ENCODE results near the gene ADH5.
"Not testable (repeated sequence)": the region's sequence is repeated elsewhere in the genome, so short reads cannot be mapped to it uniquely, and the experiment has no call there.

The ADH5 gene

DNA sequence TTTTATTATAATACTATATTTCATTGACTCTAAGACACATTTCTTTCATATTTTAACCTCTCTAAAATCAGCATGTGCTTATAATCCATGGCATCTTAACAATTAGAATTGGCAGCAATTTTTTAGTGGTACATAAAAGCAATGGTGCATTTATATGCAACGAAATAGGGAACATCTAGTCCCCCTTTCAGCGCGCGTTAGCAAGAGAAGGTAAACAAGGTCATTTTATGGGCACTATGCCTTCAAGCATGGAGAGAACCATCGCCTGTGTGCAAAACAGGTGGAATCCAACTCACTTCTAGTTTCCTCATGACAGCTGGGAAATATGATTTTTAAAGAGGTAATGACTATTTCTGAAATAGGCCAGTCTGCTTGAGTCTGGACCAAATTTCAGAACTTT, 6.4 kb downstream of the ADH5 start:
- no peak for DNase-seq

DNA sequence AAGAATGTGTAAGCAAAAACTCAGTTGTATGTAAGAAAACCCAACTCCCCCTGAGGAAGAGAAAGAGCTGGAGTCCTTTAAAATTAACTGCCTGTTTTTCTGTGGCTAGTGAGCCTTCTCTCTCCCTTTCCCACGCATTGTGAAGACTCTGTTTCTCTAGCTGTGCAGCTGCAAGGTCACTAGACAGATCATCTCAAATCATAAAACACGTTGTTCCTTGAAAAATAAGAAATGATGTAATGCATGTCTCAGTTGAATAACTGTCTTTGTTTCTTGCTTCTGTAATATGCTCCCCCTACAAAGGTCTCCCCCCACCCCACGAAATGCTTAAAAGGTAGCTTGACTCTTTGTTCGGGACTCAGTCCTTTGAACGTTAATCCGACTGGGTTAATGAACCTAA, 7.7 kb downstream of the ADH5 start:
- DNase-seq: not testable (repeated sequence)

DNA sequence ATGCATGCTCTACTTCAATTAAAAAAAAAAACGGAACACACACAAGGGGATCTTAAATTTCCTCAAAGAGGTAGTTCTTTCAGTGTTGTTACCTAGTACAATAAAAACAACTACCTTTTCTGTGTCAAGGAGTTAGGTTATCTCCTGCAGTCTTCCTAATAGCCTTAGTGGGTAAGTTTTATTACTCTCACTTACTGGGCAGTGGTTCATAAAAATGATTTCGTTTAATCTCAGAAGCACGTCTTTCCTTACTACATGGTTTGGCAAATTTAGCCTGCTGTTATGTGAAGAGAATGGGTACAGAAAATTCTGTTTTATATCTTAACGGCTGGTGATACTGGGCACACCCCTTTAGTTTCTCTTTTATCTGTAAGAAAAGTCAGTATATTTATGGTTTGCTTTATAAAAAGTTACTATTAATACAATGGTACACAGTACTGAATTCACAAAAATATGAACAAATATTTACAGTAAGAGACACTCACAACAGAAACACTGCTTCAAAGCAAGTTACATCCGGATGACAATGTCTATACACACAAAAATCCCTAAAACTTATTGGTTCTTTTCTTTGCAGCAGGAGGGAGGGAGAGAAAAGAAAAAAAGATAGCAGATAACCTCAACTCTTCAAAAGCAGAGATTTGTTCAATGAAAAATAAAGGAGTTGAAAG, 8.8 kb downstream of the ADH5 start:
- no peak for DNase-seq

DNA sequence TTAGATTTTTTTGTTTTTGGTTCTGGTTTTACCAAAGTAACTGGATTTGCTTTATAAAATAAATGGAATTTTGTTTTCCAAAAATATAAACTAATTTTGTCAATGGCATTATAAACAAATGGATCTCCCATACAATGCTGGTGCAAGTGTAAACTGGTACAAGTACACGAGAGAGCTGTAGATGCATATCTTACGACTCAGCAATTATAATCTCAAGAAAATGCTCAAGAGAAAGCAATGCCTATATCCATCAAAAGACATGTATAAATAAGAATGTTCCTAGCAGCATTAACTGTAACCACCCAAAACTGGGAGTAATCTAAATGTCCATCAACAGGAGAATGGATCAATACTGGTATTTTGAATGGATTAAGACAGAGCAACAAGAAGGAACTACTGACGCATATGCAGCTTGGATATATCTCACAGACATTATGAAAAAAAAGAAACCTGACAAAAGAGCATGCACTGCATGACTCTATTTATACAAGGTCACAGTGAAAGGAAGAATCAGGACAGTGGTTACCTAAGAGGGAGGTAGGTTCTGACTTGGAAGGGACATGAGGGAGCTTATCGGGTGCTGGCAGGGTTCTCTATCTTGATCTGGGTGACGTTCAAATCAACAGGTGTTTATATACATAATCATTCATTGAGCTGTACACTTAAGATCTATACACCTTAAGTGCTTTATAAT, 9.5 kb downstream of the ADH5 start:
- DNase-seq: no peak

DNA sequence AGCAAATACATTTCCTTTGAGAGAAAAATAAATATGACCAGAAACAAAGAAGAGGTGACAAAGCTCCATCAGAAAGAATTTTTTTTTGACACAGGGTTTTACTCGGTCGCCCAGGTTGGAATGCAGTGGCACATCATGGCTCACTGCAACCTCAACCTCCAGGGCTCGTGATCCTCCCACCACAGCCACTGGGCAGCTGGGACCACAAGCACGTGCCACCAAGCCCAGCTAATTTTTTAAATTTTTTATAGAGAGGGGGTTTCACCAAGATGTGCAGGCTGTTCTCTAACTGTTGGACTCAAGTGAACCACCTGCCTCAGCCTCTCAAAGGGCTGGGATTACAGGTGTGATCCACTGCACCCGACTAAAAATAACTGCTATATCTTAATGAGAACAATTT, 10.3 kb downstream of the ADH5 start:
- no peak for DNase-seq

DNA sequence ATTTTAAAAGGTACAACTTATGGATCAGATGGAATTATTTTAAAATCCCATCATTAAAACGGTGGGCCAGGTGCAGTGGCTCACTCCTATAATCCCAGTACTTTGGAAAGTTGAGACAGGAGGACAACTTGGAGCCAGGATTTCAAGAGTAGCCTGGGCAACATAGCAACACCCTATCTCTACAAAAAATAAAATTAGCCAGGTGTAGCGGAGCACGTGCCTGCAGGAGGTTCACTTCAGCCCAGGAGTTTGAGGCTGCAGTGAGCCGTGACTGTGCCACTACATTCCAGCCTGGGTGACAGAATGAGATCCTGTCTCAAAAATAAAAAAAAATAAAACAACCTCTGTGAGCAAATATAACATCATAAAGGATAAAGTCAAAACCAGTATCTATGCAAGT, 11.4 kb downstream of the ADH5 start:
- DNase-seq: no peak

- no peak for DNase-seq
These were observed 12.2 kb downstream of the ADH5 start for GRCh38 chr4:99076292-99076976.

DNA sequence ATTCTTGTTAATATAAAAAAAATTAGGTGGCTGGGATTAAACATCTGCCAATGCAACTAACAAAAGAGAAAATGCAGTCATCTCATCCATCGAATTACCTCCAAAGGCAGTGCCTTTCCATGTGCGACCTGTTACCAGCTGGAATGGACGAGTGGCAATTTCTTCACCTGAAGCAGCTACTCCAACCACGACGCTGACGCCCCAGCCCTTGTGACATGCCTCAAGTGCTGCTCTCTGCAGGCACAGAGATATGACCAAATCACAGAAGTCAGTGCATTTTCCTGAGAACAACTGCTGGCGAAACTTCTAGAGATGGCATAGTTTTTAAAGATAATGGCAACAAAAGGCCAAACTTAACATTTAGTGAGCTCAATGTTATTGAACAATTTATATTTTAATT, 13.8 kb downstream of the ADH5 start:
- no peak for DNase-seq

DNA sequence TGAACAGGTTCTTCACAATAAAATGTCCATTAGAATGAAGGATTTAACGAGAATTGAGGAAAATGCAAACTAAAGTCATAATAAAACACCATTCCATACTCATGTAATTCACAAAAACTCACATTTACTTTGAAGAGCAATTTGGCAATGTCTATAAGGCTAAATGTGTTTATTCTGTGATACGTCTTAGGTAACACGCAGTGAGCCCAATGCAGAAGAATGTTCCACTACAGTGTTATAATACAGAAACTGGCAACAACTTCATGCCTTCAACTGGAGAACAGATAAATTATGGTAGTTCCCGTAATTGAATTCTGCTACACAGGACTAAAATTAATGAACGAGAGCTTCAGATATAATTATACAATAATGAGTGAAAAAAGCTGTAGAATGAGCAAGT, 17.4 kb downstream of the ADH5 start:
- DNase-seq: no peak

DNA sequence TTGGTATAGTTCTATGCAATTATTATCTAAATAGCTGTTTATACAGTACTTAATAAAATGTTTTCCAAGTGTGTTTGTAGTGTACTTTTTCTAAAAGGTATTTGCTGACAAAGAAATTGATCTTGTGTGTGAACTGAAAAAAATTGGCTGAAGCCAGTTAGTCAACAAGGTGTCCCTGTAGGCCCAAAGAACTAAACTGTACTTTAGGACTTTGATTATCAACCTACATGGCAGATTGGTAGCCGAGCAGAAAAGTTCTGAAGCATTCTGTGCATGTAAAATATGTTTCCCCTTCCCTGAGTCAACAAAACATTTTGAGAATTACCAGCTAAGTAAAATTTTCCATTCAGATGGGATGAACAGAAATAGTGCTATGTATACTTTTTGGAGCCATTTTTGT, 21.0 kb downstream of the ADH5 start:
- no peak for DNase-seq

- DNase-seq: not testable (repeated sequence)
These were observed 23.1 kb downstream of the ADH5 start for GRCh38 chr4:99065521-99065920.

DNA sequence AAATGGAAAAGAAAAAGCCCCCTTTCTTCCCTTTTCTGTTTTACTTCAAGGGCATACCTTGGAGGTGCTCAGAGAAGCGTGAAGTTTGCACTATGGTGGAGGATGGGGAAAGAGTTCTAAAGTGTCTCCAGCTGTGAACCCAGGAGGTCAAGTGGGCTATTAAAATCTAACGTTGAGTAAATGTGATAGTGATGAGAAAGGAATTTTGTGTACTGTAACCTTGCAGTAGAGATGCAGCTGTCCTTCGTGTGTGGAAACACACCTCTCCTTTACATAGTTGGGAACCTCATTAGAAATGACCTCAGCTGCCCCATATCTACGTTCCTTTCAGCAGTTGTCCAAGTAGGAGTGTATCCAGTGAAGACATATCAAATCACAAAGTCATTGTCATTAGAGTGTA, 26.5 kb downstream of the ADH5 start:
- no peak for DNase-seq

- no peak for DNase-seq
These were observed 27.4 kb downstream of the ADH5 start for GRCh38 chr4:99061048-99061700.

- DNase-seq: no peak
These were observed 29.0 kb downstream of the ADH5 start for GRCh38 chr4:99059550-99059949.

DNA sequence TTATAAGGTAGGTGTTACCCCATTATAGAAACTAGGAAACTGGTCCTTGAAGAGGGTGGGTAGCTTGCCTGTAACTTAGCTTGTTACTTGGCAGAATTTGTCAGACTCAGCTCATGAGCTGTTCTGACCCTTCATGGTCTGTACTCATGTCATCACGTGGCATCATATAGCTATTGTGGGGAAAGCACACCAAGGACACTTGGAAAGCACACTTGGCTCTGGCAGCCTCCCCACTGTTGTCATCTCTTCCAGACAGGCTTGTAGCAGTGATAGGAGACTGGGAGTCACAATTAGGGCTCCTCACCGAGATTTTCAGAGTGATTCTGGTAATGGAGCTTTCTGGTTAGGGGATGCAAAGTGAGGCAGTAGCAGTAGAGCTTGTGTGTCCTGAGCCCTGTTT, 30.4 kb downstream of the ADH5 start:
- no peak for DNase-seq

DNA sequence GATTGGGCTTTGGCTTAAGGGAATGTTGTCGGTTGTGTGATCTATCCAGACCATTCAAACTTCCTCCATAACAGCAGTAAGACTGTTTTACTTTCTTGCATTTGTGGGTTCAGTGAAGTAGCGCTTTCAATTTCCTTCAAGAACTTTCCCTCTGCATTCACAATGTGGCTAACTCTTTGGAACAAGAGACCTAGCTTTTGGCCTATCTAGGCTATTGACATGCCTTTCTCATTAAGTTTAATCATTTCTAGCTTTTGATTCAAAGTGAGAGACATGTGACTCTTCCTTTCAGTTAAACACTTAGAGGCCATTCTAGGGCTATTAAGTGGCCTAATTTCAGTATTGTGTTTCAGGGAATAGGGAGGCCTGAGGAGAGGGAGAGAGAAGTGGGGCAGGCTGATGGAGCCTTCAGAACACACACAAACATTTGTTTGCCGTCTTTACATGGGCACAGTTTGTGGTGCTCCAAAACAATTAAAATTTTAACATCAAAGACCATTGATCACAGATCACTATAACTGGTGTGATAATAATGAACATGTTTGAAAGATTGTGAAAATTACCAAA, 34.1 kb downstream of the ADH5 start:
- no peak for DNase-seq

DNA sequence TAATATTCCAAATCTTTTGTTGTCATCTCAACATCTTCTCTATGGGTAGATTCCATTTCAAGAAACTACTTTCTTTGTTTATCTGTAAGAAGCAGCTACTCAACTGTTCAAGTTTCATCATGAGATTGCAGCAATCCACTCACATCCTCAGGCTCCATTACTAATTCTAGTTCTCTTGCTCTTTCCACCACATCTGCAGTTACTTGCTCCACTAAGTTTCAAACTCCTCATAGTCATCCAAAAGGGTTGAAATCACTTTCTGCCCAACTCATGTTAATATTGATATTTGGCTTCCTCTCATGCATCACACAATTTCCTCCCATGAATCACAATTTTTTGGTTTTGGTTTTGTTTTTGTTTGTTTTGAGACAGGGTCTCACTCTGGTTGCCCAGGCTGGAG, 35.7 kb downstream of the ADH5 start:
- DNase-seq: no peak

GRCh38 chr4:99047710-99048109, 40.9 kb downstream of the ADH5 start:
- no peak for DNase-seq

- DNase-seq: no peak
These were observed 45.2 kb downstream of the ADH5 start for GRCh38 chr4:99043346-99043745.

GRCh38 chr4:99038213-99038612, 50.4 kb downstream of the ADH5 start:
- no peak for DNase-seq

DNA sequence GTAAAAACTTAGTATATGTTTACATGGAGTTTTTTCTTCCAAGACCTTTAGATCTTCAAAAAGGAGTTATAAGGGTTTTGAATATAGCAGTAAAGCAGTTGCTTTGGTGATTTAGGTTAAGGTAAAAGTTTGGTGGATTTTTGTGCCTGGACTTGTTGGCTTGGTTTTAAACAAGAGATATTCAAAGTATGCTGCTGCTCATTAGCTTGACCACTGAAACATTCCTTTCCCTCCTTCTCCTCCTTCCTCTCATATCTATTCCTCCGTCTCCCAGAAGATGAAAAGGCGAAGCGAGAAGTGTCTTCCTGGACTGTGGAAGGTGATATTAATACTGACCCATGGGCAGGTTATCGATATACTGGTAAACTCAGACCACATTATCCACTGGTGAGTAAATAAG, 54.6 kb downstream of the ADH5 start:
- no peak for DNase-seq

GRCh38 chr4:99029852-99030251, 58.7 kb downstream of the ADH5 start:
- no peak for DNase-seq

- DNase-seq: no peak
These were observed 59.4 kb downstream of the ADH5 start for GRCh38 chr4:99029018-99029735.

Measured in NCI-H526 (cell line).